ENCODE measurements around the gene EPHB1. TPM values are rescaled to one million over a fixed set of nuclear protein-coding genes. Genes with fewer than 3 reads are reported as not detected.

The EPHB1 gene
- total RNA-seq, 1 donor from 2014 or later, result 6.6 TPM

DNA sequence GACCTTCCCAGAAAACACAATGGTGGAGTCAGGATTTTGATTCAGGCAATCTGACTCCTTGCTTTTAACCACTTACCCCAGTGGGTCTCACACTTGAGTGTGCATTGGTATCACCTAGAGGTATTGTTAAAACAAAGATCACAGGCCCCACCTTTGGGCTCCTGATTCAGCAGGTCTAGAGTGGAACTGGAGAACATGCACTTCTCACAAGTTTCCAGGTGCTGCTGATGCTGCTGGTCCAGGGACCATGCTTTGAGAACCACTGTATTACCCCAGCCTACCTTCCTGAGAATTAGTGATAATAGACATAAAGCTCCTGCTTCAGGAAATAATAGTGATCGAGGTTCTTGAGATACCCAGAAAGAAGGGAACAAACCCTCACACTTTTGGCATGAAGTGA, 466.9 kb downstream of the EPHB1 start:
- no peak for DNase-seq (ENCODE audit: low spot score)
- intact Hi-C loops (cut with DNase I), result no loop called here
- ATAC-seq, result no peak

DNA sequence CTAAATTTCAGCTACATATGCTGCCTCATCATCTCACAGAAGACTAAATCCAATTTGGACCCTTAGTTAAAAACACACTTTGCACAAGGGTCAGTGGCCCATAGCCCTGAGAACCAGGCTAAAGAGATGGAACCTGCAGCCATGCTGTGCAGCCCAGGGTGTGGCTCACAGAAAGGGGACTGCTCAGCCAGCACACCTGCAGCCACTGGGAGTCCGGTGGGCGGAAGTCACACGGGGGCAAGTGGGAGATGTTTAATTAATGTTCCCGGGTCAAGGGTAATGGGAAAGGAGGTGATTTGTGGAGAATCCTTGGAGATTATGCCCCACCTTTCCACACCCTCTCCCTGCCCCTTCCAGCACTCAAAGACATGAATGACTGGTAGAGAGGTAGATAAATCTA, 467.4 kb downstream of the EPHB1 start:
- no peak for DNase-seq (ENCODE audit: low spot score)
- ATAC-seq, result no peak
- intact Hi-C loops (cut with DNase I), result no loop called here

DNA sequence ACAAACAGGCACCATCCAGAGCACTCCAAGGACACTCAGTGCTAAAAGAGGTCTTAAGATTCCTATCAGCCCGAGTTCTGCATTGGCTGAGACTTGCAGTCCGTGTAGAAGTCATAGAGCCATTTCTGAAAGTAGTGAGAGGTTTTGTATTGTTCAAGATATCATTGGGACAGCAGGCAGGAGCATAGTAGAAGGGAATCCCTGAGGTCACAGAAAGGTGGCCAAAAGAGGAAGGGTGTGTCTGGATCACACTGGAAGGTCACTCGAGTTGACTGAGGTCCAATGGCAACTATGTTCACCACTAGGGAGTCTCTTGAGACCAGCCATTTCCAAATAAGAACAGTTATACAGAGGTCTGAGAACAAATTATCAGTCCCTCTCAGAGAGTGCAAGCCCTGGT, 468.3 kb downstream of the EPHB1 start:
- ATAC-seq (no peak), DNase-seq (ENCODE audit: low spot score) (no peak)
- intact Hi-C loops (cut with DNase I), result no loop called here

DNA sequence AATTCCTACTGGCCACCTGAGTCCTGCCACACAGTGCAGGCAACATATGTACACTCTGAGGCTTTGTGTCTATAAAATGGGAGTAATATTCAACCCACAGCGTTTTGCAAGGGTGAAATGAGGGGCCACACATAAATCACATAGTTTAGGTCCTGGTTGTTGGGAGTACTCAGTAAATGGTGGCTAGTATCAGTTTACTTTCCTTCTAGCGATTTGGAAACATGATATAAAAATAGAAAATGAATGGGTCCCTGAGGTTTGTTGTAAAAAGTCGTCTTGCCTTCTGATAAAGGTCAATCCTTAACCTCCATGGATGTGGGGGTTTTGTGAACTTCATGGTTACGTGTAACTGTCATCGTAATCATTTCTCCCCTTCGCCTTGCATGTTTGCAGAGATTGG, 472.4 kb downstream of the EPHB1 start:
- no peak for DNase-seq (ENCODE audit: low spot score)

DNA sequence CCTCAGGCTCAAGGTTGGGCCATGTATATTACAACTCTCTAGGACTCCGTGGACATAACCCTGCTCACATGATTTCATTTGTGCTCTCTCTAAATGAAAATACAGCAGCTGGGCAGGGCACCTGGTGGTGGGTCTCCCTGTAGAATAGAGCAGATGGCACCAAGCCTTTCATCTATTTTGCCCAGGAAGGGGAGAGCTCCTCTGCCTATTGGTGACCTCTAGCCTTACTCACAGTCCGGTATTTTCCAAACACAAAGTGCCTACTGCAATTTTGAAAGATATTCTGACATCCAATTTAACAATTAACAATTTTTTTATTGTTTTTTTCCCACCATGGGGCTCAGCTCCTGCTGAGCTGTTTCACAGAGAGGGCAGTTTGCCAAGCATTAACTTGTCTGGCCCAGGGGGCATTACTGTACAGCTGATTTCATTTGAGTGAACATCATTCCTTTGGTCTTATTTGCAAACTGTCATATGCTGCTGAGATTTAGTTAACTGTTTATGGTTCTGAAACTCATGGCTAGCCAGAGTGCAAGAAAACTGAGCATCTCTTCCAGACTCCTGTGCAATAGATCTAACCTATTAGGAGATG, 474.0 kb downstream of the EPHB1 start:
- intact Hi-C loops (cut with DNase I), result no loop called here
- DNase-seq (ENCODE audit: low spot score), result no peak
- no peak for ATAC-seq

More for the DNA sequence above, 472.4 kb downstream of the EPHB1 start:
- no peak for ATAC-seq
- intact Hi-C loops (cut with DNase I), result no loop called here

DNA sequence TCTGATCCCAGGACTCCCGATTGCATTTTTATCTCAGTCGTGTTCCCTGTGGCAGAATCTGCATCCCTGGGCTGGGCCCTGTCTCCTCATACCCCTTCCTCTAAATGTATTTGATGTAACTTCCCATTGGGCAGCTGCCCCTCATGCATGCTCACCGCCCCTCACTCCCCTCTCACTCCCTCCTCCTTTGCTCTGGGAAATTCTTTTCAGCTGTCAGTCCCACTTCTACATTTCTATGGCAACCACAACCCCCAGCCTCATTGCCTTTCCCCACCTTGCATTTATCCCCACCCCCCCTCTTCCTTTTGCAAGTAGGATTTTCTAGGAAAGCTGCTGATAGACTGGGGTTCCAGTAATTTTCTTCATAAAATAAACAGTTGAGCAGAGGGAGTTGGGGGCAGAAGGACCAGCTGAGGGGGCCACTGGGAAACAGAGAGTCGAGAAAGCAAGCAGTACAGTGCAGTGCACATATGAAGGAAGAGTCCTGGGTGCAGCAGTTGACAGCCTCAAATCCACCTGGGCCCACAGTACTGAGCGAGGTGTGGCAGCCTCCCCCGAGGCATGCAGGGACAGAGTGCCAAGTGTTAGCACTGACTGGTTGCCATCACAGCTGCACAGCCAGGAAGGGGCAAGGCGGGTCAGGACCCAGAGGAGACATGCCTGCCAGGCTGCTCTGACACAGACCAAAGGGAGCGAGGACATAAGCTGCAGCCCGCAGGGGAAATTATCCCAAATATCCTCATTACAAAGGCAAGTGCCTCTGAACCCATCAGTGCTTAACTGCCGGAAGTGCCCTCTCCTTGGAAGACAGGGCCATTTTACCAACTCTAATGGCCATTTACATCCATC, 476.3 kb downstream of the EPHB1 start:
- intact Hi-C loops (cut with DNase I), result no loop called here
- ATAC-seq, result no peak
- DNase-seq (ENCODE audit: low spot score), result no peak

DNA sequence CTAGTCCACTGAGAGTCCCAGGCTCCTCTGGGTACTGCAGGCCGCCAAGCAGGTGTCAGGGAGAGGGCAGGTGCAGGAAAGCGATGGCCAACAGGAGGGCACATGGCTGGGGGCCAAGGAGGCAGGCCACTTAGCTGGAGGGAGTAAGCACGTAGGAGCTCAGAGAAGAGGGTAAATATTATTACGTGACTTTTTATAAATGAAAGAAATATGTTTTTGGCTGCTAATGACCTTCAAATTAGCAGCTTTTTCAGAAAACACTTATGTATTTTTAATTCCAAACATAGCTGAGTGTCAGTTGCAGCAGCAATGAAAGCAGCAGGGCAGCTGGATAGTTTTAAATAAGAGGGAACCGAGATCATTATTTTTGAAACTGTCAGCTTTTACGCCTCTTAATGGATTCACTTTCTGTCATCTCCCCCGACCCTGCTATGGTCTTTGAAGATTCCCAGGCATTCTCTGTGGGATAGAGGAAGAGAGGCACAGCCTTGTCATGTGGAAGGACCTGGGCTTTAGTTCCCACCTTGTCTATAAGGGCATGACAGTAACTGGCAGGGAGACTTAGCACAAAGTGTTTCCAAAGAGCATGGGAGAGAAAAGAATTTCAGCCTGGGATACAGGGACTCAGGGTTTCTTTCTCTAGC, 477.1 kb downstream of the EPHB1 start:
- DNase-seq (ENCODE audit: low spot score) (no peak), ATAC-seq (no peak)
- intact Hi-C loops (cut with DNase I), result no loop called here

DNA sequence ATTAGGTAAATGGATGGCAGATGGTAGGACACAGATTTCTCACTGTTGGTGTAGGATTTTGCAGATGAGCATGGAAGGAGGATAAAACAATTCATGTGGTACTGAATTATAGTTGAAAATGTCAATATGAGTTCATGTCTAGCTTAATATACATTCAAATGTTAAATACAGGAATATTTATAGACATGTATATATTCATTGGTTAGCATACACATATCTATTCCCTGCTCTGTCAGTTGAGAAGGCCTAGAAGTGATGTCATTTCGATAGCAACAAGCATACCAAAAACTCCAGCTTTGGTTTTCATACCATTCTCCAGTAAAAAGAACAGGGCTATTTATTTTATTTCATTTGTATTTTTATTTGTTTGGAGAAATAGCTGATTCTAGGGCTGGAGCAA, 497.1 kb downstream of the EPHB1 start:
- intact Hi-C loops (cut with DNase I), result no loop called here

DNA sequence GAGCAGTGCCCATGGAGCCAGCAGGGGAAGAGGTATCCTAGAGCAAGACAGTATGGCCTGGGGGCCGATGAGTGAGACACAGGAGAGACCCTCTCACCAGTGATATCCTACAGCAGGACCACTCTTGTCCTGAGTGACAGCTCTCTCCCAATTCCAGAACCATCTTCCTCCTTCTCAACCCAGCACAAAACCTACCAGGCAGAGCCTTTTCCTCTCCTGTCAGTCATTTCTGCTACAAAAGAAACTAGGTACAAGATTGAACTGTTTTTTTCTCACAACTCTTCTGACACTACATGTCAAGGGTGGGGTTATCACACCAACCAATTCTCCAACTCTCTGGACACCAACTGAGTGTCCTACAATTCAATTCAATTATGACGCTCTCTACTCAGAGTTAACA, 506.6 kb downstream of the EPHB1 start:
- intact Hi-C loops (cut with DNase I), result no loop called here
- DNase-seq (ENCODE audit: low spot score), result no peak
- no peak for ATAC-seq

More for the DNA sequence above, 497.1 kb downstream of the EPHB1 start:
- no peak for ATAC-seq
- DNase-seq (ENCODE audit: low spot score), result no peak

DNA sequence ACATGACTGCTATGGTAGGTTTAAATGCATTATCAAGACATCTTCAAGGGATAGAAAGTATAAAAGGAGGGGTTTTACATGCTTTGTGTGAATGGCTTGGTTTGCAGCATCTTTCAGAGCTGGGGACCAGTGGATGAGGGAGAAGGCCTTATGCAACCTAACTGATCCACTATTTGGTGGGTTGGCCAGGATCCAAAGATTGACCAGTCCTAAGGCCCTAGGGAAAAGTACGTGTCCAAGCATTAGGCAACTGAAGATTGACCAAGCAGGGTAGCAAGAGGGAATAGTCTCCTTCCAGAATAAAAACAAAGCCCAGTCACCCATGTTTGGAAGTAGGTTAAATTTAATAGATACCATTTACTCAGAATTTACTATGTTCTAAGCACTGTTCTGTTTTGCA, 509.3 kb downstream of the EPHB1 start:
- DNase-seq (ENCODE audit: low spot score), result no peak
- ATAC-seq, result no peak
- intact Hi-C loops (cut with DNase I), result no loop called here

Other genes starting within 250 kb of the EPHB1 start
- gene KY, start 144.2 kb upstream of the EPHB1 start, total RNA-seq, result 3.3 TPM

All from sciatic nerve (tissue), 2 donors.